B cell (primary cell): ENCODE measurements around the gene BHMT.

ENCODE experiments used
- CTCF ChIP-seq: fragments of 200-600 bp; IDR thresholded peaks from one replicate; pipeline ENCODE4 v1.8.0; 2022; ENCODE audit warnings: antibody characterized with exemption, mild to moderate bottlenecking
- EZH2 ChIP-seq: IDR thresholded peaks from 2 replicates; pipeline ENCODE4 v1.6.1; 2012; ENCODE audit warnings: borderline replicate concordance, low read depth, mild to moderate bottlenecking, moderate library complexity, low read length; ENCODE audit not compliant: insufficient read depth, poor library complexity, severe bottlenecking

GRCh38 chr5:79109527-79110492 lies 1.8 kb upstream of the BHMT start:
- TF ChIP-seq CTCF (peak; percentile 70), EZH2 (no peak)
